T-helper 17 cell (primary cell): Measurements from ENCODE around the gene GLIS1. TPM values are rescaled to one million over a fixed set of nuclear protein-coding genes. Genes with fewer than 3 reads are reported as not detected.

Source experiments
- ATAC-seq: fragments of 150-1000 bp; cut with Tn5 transposase; 2 replicates; pipeline ENCODE4 v1.10.0; 2021; ENCODE audit warnings: mild to moderate bottlenecking, moderate library complexity
- DNase-seq, 3 donors: peaks; one replicate each; pipeline versions ENCODE4 v3.0.0 to v3.0.0-alpha.2; 2020 to 2021
- H3K9me3 ChIP-seq: one replicate; pipeline ENCODE4 v1.7.0; 2013; ENCODE audit warnings: low read length, mild to moderate bottlenecking; ENCODE audit not compliant: control insufficient read depth, poor library complexity, severe bottlenecking
- H3K27ac Mint-ChIP-seq: one replicate; pipeline ENCODE4 v1.8.0; 2022; ENCODE audit warnings: mild to moderate bottlenecking, moderate library complexity, mixed read lengths
- H3K27me3 Mint-ChIP-seq: one replicate; pipeline ENCODE4 v1.8.0; 2022; ENCODE audit warnings: mixed read lengths
- H3K36me3 Mint-ChIP-seq: one replicate; pipeline ENCODE4 v1.8.0; 2022; ENCODE audit warnings: low read depth, mixed read lengths
- H3K4me1 Mint-ChIP-seq: one replicate; pipeline ENCODE4 v1.8.0; 2022; ENCODE audit warnings: mild to moderate bottlenecking, mixed read lengths
- H3K4me3 Mint-ChIP-seq: one replicate; pipeline ENCODE4 v1.8.0; 2022; ENCODE audit warnings: mild to moderate bottlenecking, moderate library complexity, mixed read lengths
- total RNA-seq, 4 donors: library from RNA in 2 of 4; stranded (reverse) in 2 of 4; gene quantifications; one replicate each; pipeline ENCODE4 v1.2.3 and lab custom pipeline; 2022 to 2026

GLIS1 gene
- total RNA-seq, 2 donors from 2014 or later: not detected

GRCh38 chr1:53666566-53666965, 72.4 kb downstream of the GLIS1 start:
- Mint-ChIP-seq H3K27me3 (peaks cover 20% of the 10 kb centered on the region), H3K4me3 (no peak overlapping the region), H3K4me1 (peaks cover 7% of the 10 kb centered on the region), H3K36me3 (peaks cover 2% of the 10 kb centered on the region), H3K27ac (no peak overlapping the region)
- ATAC-seq (no peak), DNase-seq (no peak)
- H3K9me3 ChIP-seq: no peaks in the 10 kb centered on the region

GRCh38 chr1:53665996-53666395, 73.0 kb downstream of the GLIS1 start:
- Mint-ChIP-seq H3K36me3 (peaks cover 2% of the 10 kb centered on the region), H3K4me3 (no peak overlapping the region), H3K4me1 (peaks cover 7% of the 10 kb centered on the region), H3K27ac (no peak overlapping the region), H3K27me3 (peaks cover 21% of the 10 kb centered on the region)
- no peak for ATAC-seq
- no peaks in the 10 kb centered on the region for H3K9me3 ChIP-seq
- no peak for DNase-seq

DNA sequence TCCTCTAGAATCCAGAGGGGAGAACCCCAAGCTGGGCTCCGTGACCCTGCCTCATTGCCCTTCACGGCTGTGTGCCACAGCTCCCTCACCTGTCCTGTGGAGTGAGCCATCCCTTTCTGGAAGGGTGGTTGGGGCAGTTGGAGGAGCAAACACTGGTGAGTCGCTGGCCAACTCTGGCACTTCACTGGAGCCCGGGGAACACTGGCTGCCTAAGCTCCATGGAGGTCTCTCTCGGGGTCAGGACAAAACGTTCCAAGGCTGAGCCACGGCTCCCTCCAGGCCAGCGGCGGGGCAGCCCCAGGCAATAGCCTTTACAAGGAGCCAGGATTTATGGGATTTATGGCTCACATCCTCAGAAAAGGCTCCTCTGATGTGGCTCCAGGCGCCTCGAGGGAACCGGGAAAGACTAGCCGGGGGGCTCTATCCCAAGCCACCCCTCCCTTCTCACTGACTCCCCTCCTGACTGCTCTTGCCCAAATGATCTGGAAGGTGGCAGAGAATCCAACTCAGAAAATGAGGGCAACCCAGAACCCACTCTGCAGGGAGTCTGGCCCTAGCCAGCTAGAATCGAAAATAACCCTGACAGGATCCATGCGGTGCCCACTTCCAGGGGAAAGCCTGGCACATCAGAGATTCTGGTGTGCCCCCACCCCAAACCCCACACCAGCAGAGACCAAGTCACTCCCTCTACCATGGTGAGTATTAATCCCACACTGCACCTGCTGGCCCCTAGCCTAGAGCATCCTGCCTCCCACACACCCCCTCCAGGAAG, 75.2 kb downstream of the GLIS1 start:
- H3K36me3 Mint-ChIP-seq: peaks cover 2% of the 10 kb centered on the region
- no peak for ATAC-seq
- no peaks in the 10 kb centered on the region for H3K9me3 ChIP-seq
- H3K27ac Mint-ChIP-seq: no peak overlapping the region
- peaks cover 22% of the 10 kb centered on the region for H3K27me3 Mint-ChIP-seq
- peaks cover 7% of the 10 kb centered on the region for H3K4me1 Mint-ChIP-seq
- no peak for DNase-seq
- no peak overlapping the region for H3K4me3 Mint-ChIP-seq

DNA sequence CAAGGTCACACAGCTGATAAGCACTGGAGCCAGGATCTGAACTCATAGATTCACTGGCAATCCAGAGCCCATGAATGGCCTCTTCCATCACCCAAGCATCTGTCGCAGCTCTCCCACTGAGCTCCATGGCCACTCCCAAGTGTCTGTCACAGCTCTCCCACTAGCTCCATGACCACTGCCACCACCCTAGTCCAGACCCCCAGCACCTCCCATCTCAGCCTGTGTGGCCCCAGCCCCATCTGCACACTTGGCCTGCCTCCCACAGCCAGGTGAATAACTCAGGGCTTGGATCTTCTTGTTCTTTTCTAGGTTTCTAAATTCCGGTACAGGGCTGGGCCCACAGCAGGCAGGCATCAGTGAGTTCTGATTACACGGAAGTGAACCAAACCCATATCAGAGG, 76.0 kb downstream of the GLIS1 start:
- no peak for DNase-seq
- peaks cover 6% of the 10 kb centered on the region for H3K4me1 Mint-ChIP-seq
- H3K4me3 Mint-ChIP-seq: no peak overlapping the region
- H3K27ac Mint-ChIP-seq: no peak overlapping the region
- no peaks in the 10 kb centered on the region for H3K9me3 ChIP-seq
- no peak for ATAC-seq
- peaks cover 2% of the 10 kb centered on the region for H3K36me3 Mint-ChIP-seq
- H3K27me3 Mint-ChIP-seq: peaks cover 27% of the 10 kb centered on the region

DNA sequence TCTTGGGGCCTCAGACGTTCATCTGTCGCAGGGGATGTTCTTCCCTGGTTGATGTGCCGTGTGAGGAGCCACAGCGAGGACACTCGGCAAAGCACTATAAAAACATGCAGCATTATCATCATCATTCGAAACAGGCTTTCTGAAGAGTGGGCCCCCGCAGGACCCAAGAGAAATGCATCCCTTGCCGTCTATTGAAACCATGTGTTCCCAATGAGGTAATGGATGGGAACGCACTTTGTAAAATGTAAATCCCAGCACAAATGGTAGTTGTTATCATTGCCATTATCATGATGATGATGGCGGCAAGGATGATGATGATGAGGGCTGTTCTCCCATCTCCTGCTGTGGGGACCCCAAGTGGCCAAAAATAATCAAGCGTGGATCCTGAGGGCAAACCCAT, 76.8 kb downstream of the GLIS1 start:
- no peak overlapping the region for H3K27ac Mint-ChIP-seq
- H3K36me3 Mint-ChIP-seq: peaks cover 2% of the 10 kb centered on the region
- H3K27me3 Mint-ChIP-seq: peaks cover 29% of the 10 kb centered on the region
- ATAC-seq (no peak), DNase-seq (no peak)
- H3K4me1 Mint-ChIP-seq: peaks cover 5% of the 10 kb centered on the region
- H3K9me3 ChIP-seq: no peaks in the 10 kb centered on the region
- H3K4me3 Mint-ChIP-seq: no peak overlapping the region

GRCh38 chr1:53661496-53661895, 77.5 kb downstream of the GLIS1 start:
- ATAC-seq (no peak), DNase-seq (no peak)
- no peak overlapping the region for H3K27ac Mint-ChIP-seq
- peaks cover 6% of the 10 kb centered on the region for H3K4me1 Mint-ChIP-seq
- peaks cover 34% of the 10 kb centered on the region for H3K27me3 Mint-ChIP-seq
- H3K4me3 Mint-ChIP-seq: no peak overlapping the region
- peaks cover 2% of the 10 kb centered on the region for H3K36me3 Mint-ChIP-seq
- no peaks in the 10 kb centered on the region for H3K9me3 ChIP-seq

GRCh38 chr1:53660666-53661065, 78.3 kb downstream of the GLIS1 start:
- H3K27ac Mint-ChIP-seq: no peak overlapping the region
- ATAC-seq (no peak), DNase-seq (no peak)

GRCh38 chr1:53659436-53659835, 79.5 kb downstream of the GLIS1 start:
- H3K36me3 Mint-ChIP-seq: no peaks in the 10 kb centered on the region
- no peak overlapping the region for H3K4me3 Mint-ChIP-seq
- no peak overlapping the region for H3K27ac Mint-ChIP-seq
- no peak for ATAC-seq
- H3K9me3 ChIP-seq: no peaks in the 10 kb centered on the region
- H3K4me1 Mint-ChIP-seq: peaks cover 5% of the 10 kb centered on the region
- H3K27me3 Mint-ChIP-seq: peaks cover 48% of the 10 kb centered on the region
- DNase-seq: no peak

More at GRCh38 chr1:53660666-53661065, 78.3 kb downstream of the GLIS1 start:
- H3K36me3 Mint-ChIP-seq: peaks cover 2% of the 10 kb centered on the region
- H3K9me3 ChIP-seq: no peaks in the 10 kb centered on the region
- no peak overlapping the region for H3K4me3 Mint-ChIP-seq
- peaks cover 7% of the 10 kb centered on the region for H3K4me1 Mint-ChIP-seq
- peaks cover 43% of the 10 kb centered on the region for H3K27me3 Mint-ChIP-seq

- H3K27ac Mint-ChIP-seq: no peak overlapping the region
- DNase-seq (no peak), ATAC-seq (no peak)
- no peak overlapping the region for H3K4me3 Mint-ChIP-seq
- peaks cover 52% of the 10 kb centered on the region for H3K27me3 Mint-ChIP-seq
- H3K4me1 Mint-ChIP-seq: peaks cover 5% of the 10 kb centered on the region
- H3K9me3 ChIP-seq: no peaks in the 10 kb centered on the region
- no peaks in the 10 kb centered on the region for H3K36me3 Mint-ChIP-seq
Measured at GRCh38 chr1:53658489-53659230, 80.3 kb downstream of the GLIS1 start.

DNA sequence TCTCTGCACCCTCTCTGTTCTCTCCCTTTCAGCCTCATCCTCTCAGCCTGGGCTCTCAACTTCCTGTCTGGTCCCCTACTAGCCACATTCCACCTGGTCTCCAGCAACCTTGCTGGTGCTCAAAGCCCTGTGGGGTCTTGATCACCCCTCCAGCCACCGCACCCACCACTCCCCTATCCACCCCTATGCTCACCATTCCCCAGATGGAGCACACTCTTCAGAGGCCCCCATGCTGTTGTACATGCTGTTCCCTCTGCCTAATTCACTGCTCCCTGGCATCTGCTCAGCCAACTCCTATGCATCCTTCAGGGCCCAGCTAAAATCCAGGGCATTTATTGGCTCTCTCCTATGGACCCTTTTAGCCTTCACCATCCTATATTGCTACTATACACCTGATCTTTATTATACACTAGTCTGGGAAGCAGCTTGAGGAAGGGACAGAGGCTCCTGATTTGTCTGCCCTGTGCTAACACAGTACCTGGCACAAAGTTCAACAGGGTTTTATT, 81.0 kb downstream of the GLIS1 start:
- no peak overlapping the region for H3K4me3 Mint-ChIP-seq
- H3K27me3 Mint-ChIP-seq: peaks cover 55% of the 10 kb centered on the region

DNA sequence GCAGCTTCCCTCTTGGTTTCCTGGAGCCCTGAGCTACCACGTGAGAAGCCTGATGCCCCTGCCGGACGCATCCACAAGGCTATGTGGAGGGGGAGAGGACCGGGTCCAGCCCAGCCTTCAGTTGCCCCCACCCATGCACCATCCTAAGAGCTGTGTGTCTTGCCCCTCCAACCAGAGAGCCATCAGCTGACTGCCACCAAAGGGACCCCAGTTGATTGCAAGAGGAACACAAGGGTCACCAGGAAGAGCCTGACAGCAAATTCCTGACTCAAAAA, 81.5 kb downstream of the GLIS1 start:
- Mint-ChIP-seq H3K27me3 (peaks cover 54% of the 10 kb centered on the region), H3K4me1 (peaks cover 5% of the 10 kb centered on the region), H3K36me3 (no peaks in the 10 kb centered on the region), H3K4me3 (no peak overlapping the region), H3K27ac (no peak overlapping the region)
- no peak for ATAC-seq
- no peaks in the 10 kb centered on the region for H3K9me3 ChIP-seq
- no peak for DNase-seq

More for the DNA sequence above, 81.0 kb downstream of the GLIS1 start:
- no peak for DNase-seq
- no peak for ATAC-seq
- no peaks in the 10 kb centered on the region for H3K9me3 ChIP-seq
- no peaks in the 10 kb centered on the region for H3K36me3 Mint-ChIP-seq
- H3K4me1 Mint-ChIP-seq: peaks cover 5% of the 10 kb centered on the region
- no peak overlapping the region for H3K27ac Mint-ChIP-seq

DNA sequence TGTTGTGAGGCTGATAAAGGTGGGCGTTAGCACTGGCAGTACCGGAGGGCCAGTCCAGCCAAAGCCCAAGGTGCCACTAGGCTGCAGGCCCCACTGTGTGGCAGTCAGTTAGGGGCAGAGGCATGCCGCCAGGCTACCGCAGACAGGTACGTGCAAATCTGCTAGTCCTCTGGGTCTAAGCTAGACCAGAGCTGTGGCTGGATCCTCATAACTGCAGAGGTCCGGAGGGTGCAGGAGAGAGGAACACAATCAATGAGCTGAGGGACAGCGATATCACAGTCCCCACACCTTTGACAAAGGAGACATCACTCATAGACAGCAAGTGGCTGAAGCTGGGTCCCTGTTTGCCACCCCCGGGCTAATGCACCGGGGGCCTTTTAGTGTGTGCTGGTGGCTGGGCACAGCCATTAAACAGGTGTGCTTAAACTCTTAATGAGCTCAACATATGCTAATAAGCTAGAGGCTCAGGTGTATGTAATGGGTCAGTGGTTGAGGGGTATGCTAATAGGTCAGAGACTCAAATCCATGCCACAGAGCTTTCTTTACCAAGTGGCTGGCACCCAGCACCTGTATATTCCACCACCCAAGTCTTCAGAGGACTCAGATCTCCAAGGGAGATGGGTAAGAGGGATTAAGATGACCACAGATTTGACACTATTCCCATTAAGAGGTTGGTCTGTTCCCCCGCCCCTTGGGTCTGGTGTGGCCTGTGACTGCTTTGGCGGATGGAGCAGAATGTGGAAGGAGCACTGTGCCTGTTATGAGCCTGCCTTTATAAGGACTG, 82.0 kb downstream of the GLIS1 start:
- ATAC-seq (no peak), DNase-seq (no peak)
- H3K9me3 ChIP-seq: no peaks in the 10 kb centered on the region
- Mint-ChIP-seq H3K27ac (no peak overlapping the region), H3K36me3 (no peaks in the 10 kb centered on the region), H3K4me1 (peaks cover 5% of the 10 kb centered on the region), H3K4me3 (no peak overlapping the region), H3K27me3 (peaks cover 54% of the 10 kb centered on the region)
